Common myeloid progenitor, CD34-positive (primary cell): Measurements from ENCODE around the gene TPSAB1.
"Not testable (repeated sequence)": the region's sequence is repeated elsewhere in the genome, so short reads cannot be mapped to it uniquely, and the experiment has no call there.

Experiments used
- CTCF ChIA-PET: fragments of 350-600 bp; sonication (Branson Sonifier 250); formaldehyde crosslinking; loops from one replicate; lab custom pipeline; 2021; ENCODE audit warnings: antibody characterized with exemption; lab: Charles Lee
- POLR2A ChIA-PET: fragments of 350-600 bp; sonication (Branson Sonifier 250); formaldehyde crosslinking; loops from one replicate; lab custom pipeline; 2021; ENCODE audit warnings: antibody characterized with exemption; lab: Charles Lee
- DNase-seq, 3 donors: peaks; one replicate each; pipeline versions ENCODE4 v3.0.0 to v3.0.0-alpha.2; 2013
- H3K27ac ChIP-seq, 2 experiments: 1 replicate in 1 of 2; 2 replicates in 1 of 2; pipeline ENCODE4 v1.7.0; 2013; ENCODE audit warnings: inconsistent platforms in 2 of 2, low read length in 2 of 2, mild to moderate bottlenecking in 2 of 2, low read depth in 1 of 2, moderate library complexity in 1 of 2; ENCODE audit not compliant: severe bottlenecking in 2 of 2, insufficient read depth in 1 of 2, poor library complexity in 1 of 2
- H3K27me3 ChIP-seq, 5 experiments: replicated peaks in 2 of 5; 1 replicate in 3 of 5; 2 replicates in 2 of 5; pipeline versions ENCODE4 v1.6.1 to v1.7.0; 2013; ENCODE audit warnings: low read length in 4 of 5, mild to moderate bottlenecking in 2 of 5, moderate library complexity in 2 of 5, inconsistent platforms in 1 of 5; ENCODE audit not compliant: insufficient read depth in 5 of 5, control insufficient read depth in 4 of 5
- H3K36me3 ChIP-seq, 4 experiments: 1 replicate in 2 of 4; 2 replicates in 2 of 4; pipeline versions ENCODE4 v1.6.1 to v1.7.0; 2013; ENCODE audit warnings: low read length in 3 of 4, control low read depth in 1 of 4, mild to moderate bottlenecking in 1 of 4; ENCODE audit not compliant: control insufficient read depth in 4 of 4, insufficient read depth in 4 of 4
- H3K4me1 ChIP-seq, 4 experiments: 1 replicate in 3 of 4; 2 replicates in 1 of 4; pipeline versions ENCODE4 v1.6.1 to v1.7.1; 2013; ENCODE audit warnings: low read length in 3 of 4, mild to moderate bottlenecking in 3 of 4, control low read depth in 1 of 4, inconsistent platforms in 1 of 4, moderate library complexity in 1 of 4; ENCODE audit not compliant: control insufficient read depth in 4 of 4, insufficient read depth in 4 of 4; ENCODE audit errors: control extremely low read depth in 1 of 4
- H3K4me3 ChIP-seq, 7 experiments: 1 replicate in 4 of 7; 2 replicates in 3 of 7; pipeline versions ENCODE4 v1.5.1 to v1.7.0; 2013; ENCODE audit warnings: mild to moderate bottlenecking in 7 of 7, low read length in 6 of 7, moderate library complexity in 6 of 7, inconsistent platforms in 2 of 7, low read depth in 2 of 7, control low read depth in 1 of 7; ENCODE audit not compliant: insufficient read depth in 4 of 7, control insufficient read depth in 1 of 7; ENCODE audit errors: extremely low read depth in 1 of 7
- H3K9me3 ChIP-seq, 5 experiments: 1 replicate in 4 of 5; 2 replicates in 1 of 5; pipeline versions ENCODE4 v1.6.1 to v1.7.1; 2013; ENCODE audit warnings: low read length in 4 of 5, mild to moderate bottlenecking in 2 of 5, inconsistent platforms in 1 of 5, low read depth in 1 of 5, moderate library complexity in 1 of 5; ENCODE audit not compliant: control insufficient read depth in 4 of 5, insufficient read depth in 2 of 5; ENCODE audit errors: control extremely low read depth in 1 of 5
- WGBS: methylation state at CpG from one replicate; pipeline ENCODE4 v1.1.5; 2013; ENCODE audit not compliant: insufficient coverage; 5-methylcytosine and 5-hydroxymethylcytosine counted together

TPSAB1 gene

DNA sequence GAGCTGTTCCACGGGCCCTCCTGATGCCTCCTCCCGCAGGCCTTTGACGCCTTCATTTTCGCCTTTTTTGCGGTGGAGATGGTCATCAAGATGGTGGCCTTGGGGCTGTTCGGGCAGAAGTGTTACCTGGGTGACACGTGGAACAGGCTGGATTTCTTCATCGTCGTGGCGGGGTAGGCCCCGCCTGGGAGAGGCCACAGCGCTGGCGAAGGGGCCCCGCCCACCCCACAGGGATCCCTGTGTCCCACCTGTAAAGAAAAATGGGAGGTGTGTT lies 45.2 kb upstream of the TPSAB1 start:
- DNase-seq, result no peak
- 60% methylated on average over 10 of the region's 14 CpGs for WGBS
- H3K4me1 ChIP-seq, result no peaks in the 10 kb centered on the region
- CTCF ChIA-PET, result no interaction called here
- POLR2A ChIA-PET, result no interaction called here
- H3K9me3 ChIP-seq, result no peaks in the 10 kb centered on the region
- H3K4me3 ChIP-seq, result no peak overlapping the region
- no peak overlapping the region for H3K27ac ChIP-seq
- H3K27me3 ChIP-seq, result peaks cover 0 to 19% (median 0%) of the 10 kb centered on the region in 5 experiments
- no peaks in the 10 kb centered on the region for H3K36me3 ChIP-seq

DNA sequence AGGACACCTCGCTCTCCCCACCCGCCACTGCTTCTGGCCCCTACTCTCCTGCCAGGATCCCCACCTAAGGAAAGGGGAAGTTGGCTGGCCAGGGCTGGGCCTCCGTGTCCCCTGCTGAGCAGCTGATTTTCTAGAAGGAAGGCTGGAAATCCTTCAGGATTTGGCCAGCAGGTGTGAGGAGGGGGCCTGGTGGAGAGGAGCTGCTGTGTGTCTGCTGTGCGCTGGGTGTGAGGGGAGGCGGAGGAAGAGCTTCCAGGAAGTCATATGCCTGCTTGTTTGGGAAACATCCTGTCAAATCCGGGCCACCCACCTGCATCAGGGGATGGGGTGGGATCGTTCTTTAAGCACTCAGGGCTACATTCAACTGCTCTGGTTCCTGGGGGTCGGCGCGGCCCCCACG lies 44.0 kb upstream of the TPSAB1 start:
- Histone ChIP-seq H3K4me3 (no peak overlapping the region), H3K36me3 (no peaks in the 10 kb centered on the region), H3K9me3 (no peaks in the 10 kb centered on the region), H3K27ac (no peak overlapping the region), H3K27me3 (peaks cover 0 to 19% (median 0%) of the 10 kb centered on the region in 5 experiments), H3K4me1 (no peaks in the 10 kb centered on the region)
- ChIA-PET POLR2A (no interaction called here), CTCF (no interaction called here)
- 71% methylated on average over 10 of the region's 11 CpGs for WGBS
- DNase-seq, result no peak

- peaks cover 0 to 19% (median 0%) of the 10 kb centered on the region in 5 experiments for H3K27me3 ChIP-seq
These were observed 43.2 kb upstream of the TPSAB1 start for GRCh38 chr16:1197237-1197866.

GRCh38 chr16:1198194-1198593 lies 42.3 kb upstream of the TPSAB1 start:
- Histone ChIP-seq H3K36me3 (no peaks in the 10 kb centered on the region), H3K27ac (no peak overlapping the region), H3K27me3 (peaks cover 0 to 19% (median 0%) of the 10 kb centered on the region in 5 experiments), H3K4me3 (no peak overlapping the region), H3K9me3 (no peaks in the 10 kb centered on the region), H3K4me1 (no peaks in the 10 kb centered on the region)
- CTCF ChIA-PET, result no interaction called here
- WGBS, result 93% methylated on average over 12 of the region's 18 CpGs
- no peak for DNase-seq
- POLR2A ChIA-PET, result no interaction called here

More at GRCh38 chr16:1197237-1197866, 43.2 kb upstream of the TPSAB1 start:
- H3K4me1 ChIP-seq, result no peaks in the 10 kb centered on the region
- 91% methylated on average over 19 of the region's 19 CpGs for WGBS
- ChIA-PET CTCF (no interaction called here), POLR2A (no interaction called here)
- no peak overlapping the region for H3K27ac ChIP-seq
- no peaks in the 10 kb centered on the region for H3K9me3 ChIP-seq
- H3K36me3 ChIP-seq, result no peaks in the 10 kb centered on the region
- H3K4me3 ChIP-seq, result no peak overlapping the region
- no peak for DNase-seq

GRCh38 chr16:1198671-1199346 lies 41.7 kb upstream of the TPSAB1 start:
- CTCF ChIA-PET, H3K4me1 ChIP-seq, H3K27ac ChIP-seq, H3K9me3 ChIP-seq, H3K36me3 ChIP-seq, H3K4me3 ChIP-seq, DNase-seq, POLR2A ChIA-PET: not testable (repeated sequence)
- 90% methylated on average over 14 of the region's 44 CpGs for WGBS
- peaks cover 0 to 19% (median 0%) of the 10 kb centered on the region in 5 experiments for H3K27me3 ChIP-seq

DNA sequence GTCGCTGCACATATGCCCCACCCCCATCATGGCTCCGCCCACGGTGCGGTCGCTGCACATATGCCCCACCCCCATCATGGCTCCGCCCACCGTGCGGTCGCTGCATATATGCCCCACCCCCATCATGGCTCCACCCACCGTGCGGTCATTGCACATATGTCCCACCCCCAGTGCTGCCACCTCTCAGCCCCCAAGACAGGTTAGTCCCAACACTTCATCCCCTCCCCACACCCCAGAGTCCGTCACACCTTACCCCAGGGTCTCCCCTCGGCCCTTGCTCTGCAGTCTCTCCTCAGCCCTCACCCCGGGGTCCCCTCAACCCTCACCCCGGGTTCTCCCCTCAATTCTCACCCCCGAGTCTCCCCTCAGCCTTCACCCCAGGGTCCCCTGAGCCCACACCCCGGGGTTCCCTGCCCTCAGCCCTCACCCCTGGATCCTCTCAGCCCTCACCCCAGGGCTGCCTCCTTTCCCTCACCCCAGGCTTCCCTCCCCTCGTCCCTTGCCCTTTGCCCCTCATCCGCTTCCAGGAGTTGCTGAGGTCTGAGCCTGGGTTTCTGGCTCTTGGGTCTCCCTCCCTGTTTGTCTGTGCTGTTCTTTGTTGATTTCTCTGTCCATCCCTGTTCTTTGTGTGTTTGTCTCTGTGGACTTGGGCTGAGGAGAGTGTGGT lies 41.0 kb upstream of the TPSAB1 start:
- 91% methylated on average over 8 of the region's 19 CpGs for WGBS
- Histone ChIP-seq H3K27ac (no peak overlapping the region), H3K4me1 (no peaks in the 10 kb centered on the region), H3K4me3 (no peak overlapping the region), H3K9me3 (no peaks in the 10 kb centered on the region), H3K36me3 (no peaks in the 10 kb centered on the region), H3K27me3 (peaks cover 0 to 14% (median 0%) of the 10 kb centered on the region in 5 experiments)
- DNase-seq, result no peak
- POLR2A ChIA-PET, result no interaction called here
- CTCF ChIA-PET, result no interaction called here

- H3K9me3 ChIP-seq, result no peaks in the 10 kb centered on the region
- H3K27ac ChIP-seq, result no peak overlapping the region
- H3K4me1 ChIP-seq, result no peaks in the 10 kb centered on the region
- 96% methylated on average over 38 of the region's 38 CpGs for WGBS
- POLR2A ChIA-PET, result no interaction called here
- peaks cover 0 to 14% (median 0%) of the 10 kb centered on the region in 5 experiments for H3K27me3 ChIP-seq
- no peaks in the 10 kb centered on the region for H3K36me3 ChIP-seq
- DNase-seq, result no peak
- no peak overlapping the region for H3K4me3 ChIP-seq
- CTCF ChIA-PET, result no interaction called here
These were observed 40.4 kb upstream of the TPSAB1 start for GRCh38 chr16:1200014-1200627.
